Femur (tissue), 1 donor: ENCODE data around the gene REM2.
"Not testable (repeated sequence)": the region's sequence is repeated elsewhere in the genome, so short reads cannot be mapped to it uniquely, and the experiment has no call there.

Experiments
- DNase-seq: peaks from one replicate; pipeline ENCODE4 v3.0.0-alpha.2; 2017

REM2 gene

DNA sequence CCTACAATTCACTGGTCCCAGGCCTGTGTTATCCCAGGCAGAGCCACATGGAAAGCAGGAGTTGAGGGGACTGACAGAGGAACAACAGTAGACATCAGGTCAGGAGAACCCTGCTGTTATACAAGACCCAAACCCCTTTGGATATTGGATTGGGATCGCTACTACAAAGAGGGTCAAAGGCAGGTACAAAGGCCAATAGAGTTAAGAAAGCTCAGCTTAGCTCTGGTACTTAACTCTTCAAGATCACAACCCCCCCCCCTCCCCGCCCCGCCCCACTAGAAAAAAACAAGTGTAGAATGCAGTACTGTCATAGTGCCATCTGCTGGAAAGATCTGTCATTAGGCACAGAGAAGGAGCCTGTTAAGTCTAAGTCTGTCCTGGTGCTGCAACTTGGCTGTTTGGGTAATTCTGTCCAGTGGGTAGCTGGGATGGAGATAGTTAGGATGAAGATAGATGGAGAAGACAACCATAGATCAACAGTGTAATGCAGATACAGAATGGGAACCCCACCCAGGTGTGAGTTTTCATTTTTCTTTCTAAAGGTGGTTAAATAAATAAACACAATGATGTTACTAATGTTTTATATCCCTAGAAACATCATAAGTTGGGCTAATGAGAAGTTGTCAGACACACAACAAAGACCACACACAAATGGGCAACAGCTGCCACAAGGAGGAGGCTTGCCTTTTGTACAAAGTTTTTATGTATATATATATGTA lies 17.2 kb downstream of the REM2 start:
- DNase-seq = peak; percentile 72

DNA sequence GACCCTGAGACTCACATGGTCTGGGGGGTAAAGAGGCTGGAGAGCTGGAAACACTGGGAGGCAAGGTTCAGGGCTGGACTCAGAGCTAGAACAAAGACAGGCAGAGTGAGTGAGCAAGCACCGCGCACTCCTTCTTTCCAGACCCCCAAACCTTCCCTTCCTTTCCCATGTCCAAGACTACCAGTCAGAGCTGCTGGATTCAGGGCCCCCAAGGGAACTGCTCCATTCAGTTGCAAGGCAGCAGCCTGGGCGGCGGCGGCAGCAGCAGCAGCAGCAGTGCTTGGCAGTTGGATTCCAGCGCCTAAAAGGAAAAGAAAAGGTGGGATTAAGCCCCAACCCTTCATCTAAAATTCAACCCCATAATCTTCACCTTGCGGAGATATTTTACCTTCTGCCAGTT lies 18.8 kb downstream of the REM2 start:
- DNase-seq = no peak

DNA sequence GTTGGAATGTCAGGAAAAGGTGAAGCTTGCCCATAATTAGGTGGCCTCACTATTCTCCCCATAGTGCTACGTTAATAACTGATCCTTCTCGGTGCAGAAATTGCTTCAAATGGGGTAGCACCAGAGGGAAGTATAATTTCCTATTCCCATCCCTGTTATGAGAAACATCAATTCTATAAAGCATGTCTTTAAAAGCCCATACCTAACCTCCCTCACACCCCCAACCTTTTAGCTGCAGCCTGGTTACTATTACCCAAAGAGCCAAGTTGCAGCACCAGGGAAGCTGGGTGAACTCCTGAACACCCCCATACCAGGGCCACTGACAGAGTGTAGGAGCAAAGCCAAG lies 20.7 kb downstream of the REM2 start:
- DNase-seq = no peak

DNA sequence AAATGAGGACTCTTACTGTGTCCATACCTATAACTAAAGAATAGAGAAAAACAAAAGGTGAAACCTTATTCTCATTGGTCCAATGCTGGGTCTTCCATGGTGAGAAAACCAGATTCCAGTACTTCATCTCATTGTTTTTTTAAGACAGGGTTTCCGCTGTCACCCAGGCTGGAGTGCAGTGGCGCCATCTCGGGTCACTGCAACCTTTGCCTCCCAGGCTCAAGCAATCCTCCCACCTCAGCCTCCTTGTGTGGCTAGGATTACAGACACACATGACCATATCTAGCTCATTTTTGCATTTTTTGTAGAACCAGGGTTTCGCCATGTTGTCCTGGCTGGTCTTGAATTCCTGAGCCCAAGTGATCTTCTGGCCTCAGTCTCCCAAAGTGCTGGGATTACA lies 22.6 kb downstream of the REM2 start:
- no peak for DNase-seq

DNA sequence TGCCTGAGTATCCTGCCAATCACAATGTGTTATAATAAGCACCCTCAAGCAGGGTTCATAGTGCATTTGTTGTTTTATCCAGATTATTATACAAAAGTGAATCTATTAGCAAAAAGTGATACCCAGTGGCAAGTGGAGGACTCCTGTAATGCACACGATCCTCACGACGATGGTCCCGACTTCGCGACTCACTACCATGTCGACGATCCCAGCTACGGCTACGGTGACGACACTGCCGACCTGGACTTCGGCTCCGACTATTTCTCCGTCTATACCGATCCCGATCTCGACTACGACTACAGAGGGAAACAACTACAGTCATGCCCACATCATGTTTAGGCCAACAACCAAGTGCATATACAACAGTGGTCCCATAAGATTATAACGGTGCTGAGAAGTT lies 23.1 kb downstream of the REM2 start:
- DNase-seq = no peak

DNA sequence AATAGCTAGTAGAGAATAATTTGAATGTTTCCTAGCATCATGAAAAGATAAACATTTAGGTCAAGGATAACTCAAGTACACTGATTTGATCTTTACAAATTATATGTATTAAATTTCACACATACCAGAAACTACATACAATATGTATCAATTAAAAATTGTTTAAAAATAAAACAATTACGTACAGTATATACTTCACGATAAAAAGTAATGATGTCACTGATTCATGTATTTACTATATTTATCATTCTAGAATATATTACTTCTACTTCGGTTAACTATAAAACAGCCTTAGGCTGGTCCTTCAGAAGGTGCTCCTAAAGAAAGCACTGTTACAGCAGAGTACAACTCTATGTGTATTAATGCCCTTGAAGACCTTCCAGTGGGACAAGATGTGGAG lies 24.4 kb downstream of the REM2 start:
- DNase-seq = no peak

DNA sequence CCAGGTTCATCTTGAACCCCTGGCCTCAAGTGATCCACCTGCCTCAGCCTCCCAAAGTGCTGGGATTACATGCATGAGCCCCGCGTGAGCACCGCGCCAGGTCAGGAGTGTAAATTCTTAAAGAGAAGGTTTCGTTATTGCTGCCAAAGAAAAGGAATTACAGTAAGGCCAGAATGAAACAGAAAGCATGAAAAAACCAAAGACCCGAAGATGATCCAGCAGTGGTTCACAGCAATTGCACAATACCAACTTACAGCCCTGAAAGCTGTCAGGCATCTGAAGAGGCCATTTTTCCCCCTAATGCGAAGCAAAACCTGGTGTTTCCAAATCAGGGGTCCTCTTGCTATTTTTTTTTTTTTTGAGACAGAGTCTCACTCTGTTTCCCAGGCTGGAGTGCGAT lies 25.6 kb downstream of the REM2 start:
- DNase-seq = no peak

DNA sequence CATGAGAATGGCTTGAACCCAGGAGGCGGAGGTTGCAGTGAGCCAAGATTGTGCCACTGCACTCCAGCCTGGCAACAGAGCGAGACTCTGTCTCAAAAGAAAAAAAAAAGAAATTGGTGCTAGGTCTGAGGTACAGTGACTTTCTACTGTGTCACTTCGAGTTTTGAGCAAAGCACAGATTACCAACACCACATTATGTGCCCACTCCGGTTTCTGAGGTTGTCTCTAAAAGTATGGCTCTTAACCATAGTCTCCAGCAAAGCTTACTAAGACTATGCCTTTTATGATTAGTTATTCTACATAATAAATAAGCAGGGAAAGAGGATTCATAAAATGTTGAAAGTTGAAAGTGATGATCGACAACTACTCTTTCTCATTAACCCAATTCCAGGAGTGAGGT lies 27.9 kb downstream of the REM2 start:
- no peak for DNase-seq

DNA sequence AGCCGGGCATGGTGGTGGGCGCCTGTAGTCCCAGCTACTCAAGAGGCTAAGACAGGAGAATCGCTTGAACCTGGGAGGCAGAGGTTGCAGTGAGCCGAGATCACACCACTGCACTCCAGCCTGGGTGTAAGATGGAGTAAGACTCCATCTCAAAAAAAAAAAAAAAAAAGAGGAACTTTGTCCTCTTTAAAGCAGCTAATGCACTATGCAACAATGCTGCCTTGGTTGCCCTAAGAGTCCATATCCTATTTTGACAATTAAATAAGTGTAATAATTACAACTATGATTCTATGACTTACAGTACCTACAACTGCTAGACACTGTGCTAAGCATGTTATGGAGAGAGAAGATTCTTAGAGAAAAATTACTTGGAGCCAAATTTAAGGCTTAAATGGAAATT lies 31.8 kb downstream of the REM2 start:
- not testable (repeated sequence) for DNase-seq

DNA sequence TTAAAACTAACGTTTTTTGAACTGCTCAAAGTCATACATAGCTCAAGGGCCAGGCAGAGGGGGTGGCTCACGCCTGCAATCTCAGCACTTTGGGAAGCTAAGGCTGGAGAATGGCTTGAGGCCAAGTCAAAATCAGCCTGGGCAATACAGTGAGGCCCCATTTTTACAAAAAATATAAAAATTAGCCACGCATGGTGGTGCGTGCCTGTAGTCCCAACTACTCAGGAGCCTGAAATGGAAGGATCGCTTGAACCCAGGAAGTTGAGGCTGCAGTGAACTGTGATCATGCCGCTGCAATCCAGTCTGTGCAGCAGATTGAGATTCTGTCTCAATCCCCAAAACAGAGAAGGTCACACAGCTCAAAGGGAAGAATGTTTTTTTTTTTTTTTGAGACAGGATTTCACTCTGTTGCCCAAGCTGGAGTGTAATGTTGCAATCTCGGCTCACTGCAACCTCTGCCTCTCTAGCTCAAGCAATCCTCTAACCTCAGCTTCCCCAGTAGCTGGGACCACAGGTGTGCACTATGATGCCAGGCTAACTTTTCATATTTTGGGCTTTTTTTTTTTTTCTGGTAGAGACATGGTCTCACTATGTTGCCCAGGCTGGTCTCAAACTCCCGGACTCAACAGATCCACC lies 33.0 kb downstream of the REM2 start:
- no peak for DNase-seq

DNA sequence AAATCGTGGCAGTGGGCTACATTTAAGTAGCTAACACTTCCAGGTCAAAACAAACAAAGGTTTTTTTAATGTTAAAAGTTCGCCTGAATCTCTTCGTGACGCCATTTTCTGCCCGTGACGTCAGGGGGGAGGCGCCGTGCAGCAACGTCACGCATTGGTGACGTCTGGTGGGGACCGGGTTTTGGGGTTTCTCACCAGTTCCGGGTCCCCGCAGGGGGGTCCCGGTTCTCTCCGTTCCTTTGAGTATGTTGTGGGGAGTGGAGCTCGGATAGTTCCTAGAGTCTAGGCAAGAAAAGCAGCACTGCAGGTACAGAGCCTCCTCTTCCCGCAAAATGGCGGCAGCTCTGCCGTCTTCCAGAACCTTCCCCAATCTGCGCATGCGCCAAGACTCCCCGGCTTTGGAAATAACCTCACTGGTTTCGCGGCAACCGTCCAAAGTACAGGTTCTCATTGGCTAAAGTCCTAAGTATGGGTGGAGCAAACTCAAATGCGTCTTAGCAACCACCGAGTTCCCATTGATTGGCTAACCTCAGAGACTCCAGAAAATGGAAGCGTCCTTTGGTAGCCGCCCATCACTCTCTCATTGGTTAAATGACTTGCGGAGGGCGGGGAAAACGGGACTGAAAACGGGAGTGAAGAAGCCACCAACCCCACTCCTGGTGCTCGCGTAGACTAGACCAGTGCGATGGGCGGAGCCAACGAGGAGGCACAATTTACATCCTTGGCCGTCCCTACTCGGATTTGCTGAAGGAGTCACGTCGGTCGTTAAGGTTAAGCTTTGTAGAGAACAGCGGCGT lies 36.0 kb downstream of the REM2 start, which contains the start of gene RBM23:
RBM23 (minus strand) TSS at position 346 of the 797 bp plus-strand sequence.
- peak; percentile 100 for DNase-seq

DNA sequence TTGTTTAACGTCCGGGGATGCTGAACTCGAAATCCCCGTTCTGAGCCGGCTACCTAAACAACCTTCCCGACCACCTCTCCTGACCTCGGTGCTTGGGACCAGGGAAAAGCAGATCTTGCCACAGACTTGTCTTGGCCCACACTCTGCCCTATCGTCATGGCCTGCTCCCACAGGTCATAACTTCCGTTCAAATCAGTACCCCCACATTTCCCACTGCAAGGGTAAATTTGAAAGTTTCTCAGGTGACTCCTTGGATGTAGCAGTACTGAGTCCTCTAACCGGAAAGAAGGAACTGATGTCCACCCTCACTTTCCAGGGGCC lies 36.5 kb downstream of the REM2 start:
- no peak for DNase-seq

DNA sequence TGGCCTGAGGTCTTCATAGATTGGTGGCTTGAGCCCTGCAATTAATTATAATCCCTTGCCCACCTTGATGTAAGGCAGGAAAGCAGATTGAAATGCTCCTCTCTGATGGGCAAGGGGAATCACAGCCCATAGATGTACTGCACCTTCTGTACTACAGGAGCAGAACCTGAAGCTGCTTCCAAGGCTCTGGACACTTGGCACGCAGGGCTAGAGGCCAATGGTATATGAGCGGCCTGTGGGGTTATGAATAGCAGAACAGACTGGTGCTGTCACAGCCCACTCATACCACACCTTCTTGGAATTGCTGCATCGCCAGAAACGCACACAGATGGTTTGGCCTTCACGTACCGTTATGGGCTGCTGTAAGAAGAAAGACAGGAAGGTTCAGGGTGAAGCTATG lies 37.7 kb downstream of the REM2 start:
- DNase-seq = no peak

DNA sequence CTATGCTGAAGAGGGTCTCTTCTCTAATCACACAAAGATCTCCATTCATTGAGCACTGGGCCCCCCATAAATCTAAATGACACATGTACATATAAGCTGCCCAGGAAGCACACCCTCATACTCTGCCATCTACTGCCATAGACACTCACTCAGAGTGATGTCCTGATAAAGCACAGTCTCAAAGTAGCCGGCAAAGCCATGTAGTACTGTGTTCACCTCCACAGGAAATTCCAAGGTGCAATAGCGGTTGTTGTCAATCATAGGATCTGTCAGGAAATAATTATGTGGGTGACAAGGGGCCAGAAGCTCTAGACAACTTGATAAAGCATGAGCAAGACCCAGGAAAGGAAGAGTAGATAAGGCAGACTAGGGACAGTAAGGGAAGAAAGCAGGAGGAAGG lies 39.3 kb downstream of the REM2 start:
- no peak for DNase-seq

DNA sequence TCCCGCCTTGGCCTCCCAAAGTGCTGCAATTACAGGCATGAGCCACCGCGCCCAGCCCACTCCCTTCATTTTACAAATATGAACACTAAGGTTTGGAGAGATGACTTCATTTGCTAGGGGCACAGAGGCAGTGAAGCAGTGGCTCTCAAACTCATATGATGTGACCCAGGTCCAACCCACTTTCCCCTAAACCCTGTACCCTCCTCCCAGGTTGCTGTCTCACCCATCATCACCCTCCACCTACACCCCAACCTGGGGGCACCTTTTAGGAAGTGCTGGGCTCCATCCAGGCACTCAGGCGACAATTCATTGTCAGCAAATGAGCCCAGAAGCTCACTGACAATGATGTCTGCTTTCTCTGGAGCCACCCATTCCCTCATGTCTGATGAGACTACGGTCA lies 40.7 kb downstream of the REM2 start:
- no peak for DNase-seq

DNA sequence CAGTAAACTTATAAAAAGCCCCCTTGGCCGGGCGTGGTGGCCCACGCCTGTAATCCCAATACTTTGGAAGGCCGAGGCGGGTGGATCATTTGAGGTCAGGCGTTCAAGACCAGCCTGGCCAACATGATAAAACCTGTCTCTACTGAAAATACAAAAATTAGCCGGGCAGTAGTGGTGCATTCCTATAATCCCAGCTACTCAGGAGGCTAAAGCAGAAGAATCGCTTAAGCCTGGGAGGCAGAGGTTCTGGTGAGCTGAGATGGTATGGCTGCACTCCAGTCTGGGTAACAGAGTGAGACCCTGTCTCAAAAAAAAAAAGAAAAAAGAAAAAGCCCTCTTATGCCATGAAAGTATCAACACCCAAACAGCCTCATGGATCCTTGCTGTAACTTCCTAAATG lies 42.5 kb downstream of the REM2 start:
- no peak for DNase-seq

DNA sequence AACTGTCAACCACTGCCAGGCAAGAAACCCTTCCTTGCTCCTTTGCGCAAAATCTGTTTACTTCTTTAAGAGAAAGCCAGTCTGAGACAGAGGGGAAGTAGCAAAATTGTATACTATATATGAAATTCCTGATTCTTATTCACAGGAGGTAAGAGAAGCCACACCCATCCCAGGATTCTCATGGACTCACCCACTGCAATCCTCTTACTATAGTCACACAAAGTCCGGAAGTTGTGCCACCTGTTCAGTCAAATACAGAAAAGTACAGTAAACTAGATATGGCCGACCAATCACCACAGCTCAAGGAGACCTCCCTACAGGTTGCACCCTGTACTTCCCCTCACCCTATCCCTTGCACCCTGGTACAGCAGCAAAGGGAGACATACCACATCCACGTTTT lies 43.3 kb downstream of the REM2 start:
- DNase-seq = no peak

DNA sequence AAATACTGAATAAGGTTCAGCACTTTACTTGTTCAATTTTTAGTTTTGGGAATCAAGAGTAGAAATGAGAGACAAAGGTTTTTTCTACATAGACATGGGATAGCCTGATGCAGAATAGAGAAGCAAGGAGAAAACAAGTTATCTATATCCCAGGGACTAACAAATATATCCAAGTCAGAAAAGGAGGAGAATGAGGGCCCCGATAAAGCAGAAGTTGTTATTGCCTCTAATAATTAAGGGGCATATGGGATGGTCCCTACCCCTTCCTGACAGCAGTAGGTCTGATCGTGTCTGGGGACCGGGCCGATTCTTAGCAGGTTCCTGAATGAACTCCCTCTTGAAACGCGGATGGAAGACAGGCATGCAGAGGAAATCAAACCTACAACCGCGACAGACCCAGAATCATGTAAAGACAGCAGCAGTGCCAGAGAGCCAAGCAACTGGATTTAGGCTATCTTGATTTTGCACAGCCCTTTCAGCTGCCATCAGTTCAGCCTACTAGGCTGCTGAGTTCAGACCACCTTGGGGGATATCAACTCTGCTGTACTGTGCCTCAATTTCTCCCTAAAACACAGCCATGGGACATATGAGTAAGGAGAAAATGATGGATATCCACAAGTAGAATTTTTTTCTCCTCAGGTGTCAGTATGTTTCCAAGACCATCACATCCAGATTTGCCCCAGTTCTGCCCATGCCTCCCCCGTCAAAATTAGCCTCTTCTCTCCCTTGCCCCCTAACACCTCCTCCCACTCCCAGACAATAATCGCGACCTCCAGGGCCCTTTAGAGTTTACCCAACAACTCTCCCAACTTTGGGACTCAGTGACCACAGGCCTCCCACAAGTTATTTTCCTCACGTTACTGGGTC lies 45.4 kb downstream of the REM2 start:
- no peak for DNase-seq

DNA sequence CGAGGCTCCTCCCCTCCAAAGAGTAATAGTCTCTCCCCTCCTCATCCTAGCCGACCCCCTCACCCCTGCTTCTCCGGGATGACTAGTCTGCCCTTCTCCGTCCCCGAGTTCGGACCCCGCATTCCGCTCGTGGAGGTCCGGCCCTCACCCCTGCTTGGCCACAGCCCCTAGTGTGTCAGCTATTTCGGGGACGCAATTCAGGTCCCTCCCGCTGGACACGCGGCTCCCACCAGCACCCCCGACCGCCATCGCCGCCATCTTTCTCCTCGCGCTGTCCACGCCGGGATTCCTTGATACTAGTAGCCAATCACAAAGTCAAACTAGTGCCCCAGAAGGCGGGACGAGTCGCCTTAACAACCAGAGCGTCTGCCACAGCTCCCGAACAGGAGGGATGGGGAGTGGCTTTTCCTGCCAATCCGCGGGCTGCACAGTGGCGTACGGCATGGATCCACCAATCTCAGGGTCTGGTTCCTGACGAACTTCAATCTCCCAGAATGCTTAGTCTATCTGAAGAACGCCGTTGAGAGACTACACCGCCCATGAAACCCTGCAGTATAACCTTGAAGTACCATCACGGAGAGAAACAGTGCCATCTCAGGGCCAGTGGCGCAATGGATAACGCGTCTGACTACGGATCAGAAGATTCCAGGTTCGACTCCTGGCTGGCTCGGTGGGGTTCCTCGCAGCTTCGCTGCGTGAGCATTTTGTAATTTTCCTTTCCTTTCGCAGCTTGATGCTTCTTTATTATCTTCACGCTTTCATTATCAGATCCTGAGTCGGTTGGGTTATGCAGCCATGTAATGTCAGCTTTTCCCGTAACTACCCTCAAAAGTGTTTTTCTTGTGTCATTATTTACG lies 46.3 kb downstream of the REM2 start, which contains the start of gene PRMT5:
PRMT5 (minus strand) TSS at position 273 of the 857 bp plus-strand sequence; CDS start at position 258, 15 bp downstream.
- peak; percentile 100 for DNase-seq

DNA sequence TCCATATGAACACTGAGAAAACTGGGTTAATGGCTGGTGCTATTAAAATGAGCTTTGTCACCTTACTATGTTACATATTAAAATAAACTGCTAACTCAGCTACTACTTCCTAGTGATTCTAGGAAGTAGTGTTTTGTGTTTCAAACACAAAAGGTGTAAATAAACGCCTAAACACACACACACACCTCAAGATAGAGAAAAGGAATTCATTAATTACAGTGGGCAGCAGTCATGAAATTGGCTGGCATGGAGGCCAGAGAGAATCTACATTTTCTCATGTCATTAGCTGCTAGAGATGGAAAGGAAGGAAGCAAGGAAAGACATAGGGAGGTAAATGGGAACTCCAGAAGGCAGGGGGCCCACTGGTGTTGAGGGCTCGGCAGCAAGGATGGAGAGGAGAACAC lies 46.9 kb downstream of the REM2 start:
- no peak for DNase-seq

DNA sequence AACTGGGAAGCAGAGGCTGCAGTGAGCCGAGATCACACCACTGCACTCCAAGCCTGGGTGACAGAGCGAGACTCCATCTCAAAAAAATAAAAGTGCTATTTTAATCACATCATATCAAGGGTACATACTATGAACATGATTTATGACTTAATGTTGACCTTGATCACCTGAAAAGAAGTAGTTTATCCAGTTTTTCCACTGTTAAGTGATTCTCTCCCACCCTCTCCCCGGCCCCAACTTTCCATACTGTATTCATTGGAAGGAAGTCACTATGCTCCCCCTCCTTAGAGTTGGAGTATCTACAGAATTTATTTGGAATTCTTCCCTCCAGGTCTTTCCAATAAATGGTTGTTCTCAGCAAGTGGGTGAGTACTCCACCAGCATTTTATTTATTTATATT lies 49.1 kb downstream of the REM2 start:
- no peak for DNase-seq

DNA sequence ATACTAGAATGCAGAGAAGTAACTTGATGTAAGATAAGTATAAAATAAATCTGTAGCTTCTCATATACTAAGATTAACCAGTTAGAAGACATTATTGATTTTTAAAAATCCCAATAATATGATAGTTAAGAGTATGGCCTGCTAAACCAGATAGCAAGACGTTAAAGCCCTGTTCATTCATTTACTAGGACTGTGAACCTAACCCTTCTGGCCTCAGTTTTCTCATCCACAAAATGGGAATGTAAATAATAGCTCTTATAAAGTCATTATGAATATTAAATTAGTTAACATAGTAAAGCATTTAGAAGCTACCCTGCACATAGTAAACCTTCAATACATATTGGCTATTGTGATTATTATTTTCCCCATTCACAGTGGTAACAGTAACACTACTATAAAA lies 52.1 kb downstream of the REM2 start:
- no peak for DNase-seq
